ENCODE data around the gene TOR1A.

GRCh38 chr9:129828051-129828450 is 4.1 kb upstream of the TOR1A start:
- TF ChIP-seq CTCF (IDR thresholded peaks at IDR 0.05) (no peak), POLR2A (IDR thresholded peaks at IDR 0.05) (no peak)

All from Peyer's patch (tissue), 4 donors.